GM12891 (cell line): Measurements from ENCODE around the gene FGF18.

ENCODE experiments used
- PAX5 ChIP-seq: IDR thresholded peaks from 2 replicates; pipeline ENCODE4 v1.6.1; 2011; ENCODE audit warnings: low read length, moderate library complexity, mild to moderate bottlenecking; ENCODE audit not compliant: insufficient read depth, severe bottlenecking
- POLR2A ChIP-seq: IDR thresholded peaks from 2 replicates; pipeline ENCODE4 v1.6.1; 2011; ENCODE audit warnings: low read depth, low read length, control low read depth
- POLR2AphosphoS5 ChIP-seq: IDR thresholded peaks from 2 replicates; pipeline ENCODE4 v1.6.1; 2011; ENCODE audit warnings: low read depth, low read length, control low read depth
- SPI1 ChIP-seq: IDR thresholded peaks from 2 replicates; pipeline ENCODE4 v1.6.1; 2011; ENCODE audit warnings: low read depth, low read length, control low read depth
- TAF1 ChIP-seq: IDR thresholded peaks from 2 replicates; pipeline ENCODE4 v1.6.1; 2011; ENCODE audit warnings: low read depth, low read length, control low read depth

DNA sequence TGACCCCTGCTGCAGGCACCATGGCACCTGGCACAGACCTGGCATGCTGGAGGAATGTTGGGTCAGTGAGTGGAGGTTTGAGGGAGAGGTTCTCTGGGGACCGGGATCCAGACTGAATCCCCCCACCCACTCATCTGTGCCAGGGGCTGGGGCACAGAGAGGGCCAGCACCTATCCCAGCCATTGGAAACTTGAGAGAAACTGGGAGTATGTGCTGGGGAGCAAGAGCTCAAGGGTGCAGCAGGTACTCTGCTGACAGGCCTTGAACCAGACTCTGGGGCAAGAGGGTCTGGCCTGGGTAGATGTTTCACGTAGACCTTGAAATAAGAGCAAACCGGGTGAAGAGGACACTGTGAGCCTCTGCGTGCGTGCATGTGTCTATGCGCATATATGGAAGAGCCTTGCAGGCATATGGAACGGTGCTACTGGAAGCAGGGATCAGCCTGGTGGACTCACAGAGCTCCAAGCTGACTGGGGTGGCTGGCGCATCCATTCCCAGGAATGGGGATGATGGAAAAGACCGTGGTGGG is 8.8 kb downstream of the FGF18 start:
- TF ChIP-seq POLR2AphosphoS5 (no peak), POLR2A (no peak), TAF1 (no peak), SPI1 (no peak), PAX5 (no peak)
